ENCODE data around the gene SCAMP4. TPM values are rescaled to one million over a fixed set of nuclear protein-coding genes. Genes with fewer than 3 reads are reported as not detected.
A peak's percentile ranks its signal among the peaks of the same experiment; 100 is the strongest.

The SCAMP4 gene
- total RNA-seq, 1 experiment from 2014 or later, result 48.7 TPM

GRCh38 chr19:1859331-1859781, 45.8 kb upstream of the SCAMP4 start:
- intact Hi-C loops (cut with micrococcal nuclease), result no loop called here
- no peak for DNase-seq (ENCODE audit: unreplicated experiment)
- CTCF ChIA-PET, result no interaction called here
- H3K4me3 Mint-ChIP-seq (ENCODE audit: unreplicated experiment), result peak overlapping the region; percentile 80
- no peaks in the 10 kb centered on the region for H3K27me3 Mint-ChIP-seq (ENCODE audit: insufficient read depth, unreplicated experiment)
- peaks cover 2% of the 10 kb centered on the region for H3K36me3 Mint-ChIP-seq (ENCODE audit: insufficient read depth, unreplicated experiment)
- no peak for TF ChIP-seq CTCF (IDR thresholded peaks at IDR 0.05; ENCODE audit: unreplicated experiment)
- no TSS peak for BruUV-seq (replicated peaks)
- H3K27ac Mint-ChIP-seq (ENCODE audit: low read depth, unreplicated experiment), result peak overlapping the region; percentile 57
- POLR2A ChIA-PET, result interaction anchor here (1.6 kb wide), 1 partner anchor 16 kb away, joined by 5 read pairs; no protein-coding TSS in a partner anchor
- H3K4me1 Mint-ChIP-seq (ENCODE audit: insufficient read depth, unreplicated experiment), result peaks cover 5% of the 10 kb centered on the region
- no peaks in the 10 kb centered on the region for H3K9me3 Mint-ChIP-seq (ENCODE audit: unreplicated experiment)

- peaks cover 4% of the 10 kb centered on the region for H3K36me3 Mint-ChIP-seq (ENCODE audit: insufficient read depth, unreplicated experiment)
- no peaks in the 10 kb centered on the region for H3K9me3 Mint-ChIP-seq (ENCODE audit: unreplicated experiment)
- H3K27me3 Mint-ChIP-seq (ENCODE audit: insufficient read depth, unreplicated experiment), result no peaks in the 10 kb centered on the region
- H3K4me1 Mint-ChIP-seq (ENCODE audit: insufficient read depth, unreplicated experiment), result peaks cover 5% of the 10 kb centered on the region
- peak; percentile 64 for DNase-seq (ENCODE audit: unreplicated experiment)
- POLR2A ChIA-PET, result interaction anchor here (0.7 to 1.6 kb wide), 2 partner anchors 15 to 171 kb away, joined by 3 to 5 read pairs; no protein-coding TSS in a partner anchor
- TF ChIP-seq CTCF (IDR thresholded peaks at IDR 0.05; ENCODE audit: unreplicated experiment), result no peak
- CTCF ChIA-PET, result interaction anchor here (0.6 kb wide), 2 partner anchors 132 to 159 kb away, joined by 3 to 4 read pairs; no protein-coding TSS in a partner anchor
- peak overlapping the region; percentile 57 for H3K27ac Mint-ChIP-seq (ENCODE audit: low read depth, unreplicated experiment)
- H3K4me3 Mint-ChIP-seq (ENCODE audit: unreplicated experiment), result peak overlapping the region; percentile 80
- intact Hi-C loops (cut with micrococcal nuclease), result no loop called here
- no TSS peak for BruUV-seq (replicated peaks)
Observed at GRCh38 chr19:1860042-1860775, 45.0 kb upstream of the SCAMP4 start.

DNA sequence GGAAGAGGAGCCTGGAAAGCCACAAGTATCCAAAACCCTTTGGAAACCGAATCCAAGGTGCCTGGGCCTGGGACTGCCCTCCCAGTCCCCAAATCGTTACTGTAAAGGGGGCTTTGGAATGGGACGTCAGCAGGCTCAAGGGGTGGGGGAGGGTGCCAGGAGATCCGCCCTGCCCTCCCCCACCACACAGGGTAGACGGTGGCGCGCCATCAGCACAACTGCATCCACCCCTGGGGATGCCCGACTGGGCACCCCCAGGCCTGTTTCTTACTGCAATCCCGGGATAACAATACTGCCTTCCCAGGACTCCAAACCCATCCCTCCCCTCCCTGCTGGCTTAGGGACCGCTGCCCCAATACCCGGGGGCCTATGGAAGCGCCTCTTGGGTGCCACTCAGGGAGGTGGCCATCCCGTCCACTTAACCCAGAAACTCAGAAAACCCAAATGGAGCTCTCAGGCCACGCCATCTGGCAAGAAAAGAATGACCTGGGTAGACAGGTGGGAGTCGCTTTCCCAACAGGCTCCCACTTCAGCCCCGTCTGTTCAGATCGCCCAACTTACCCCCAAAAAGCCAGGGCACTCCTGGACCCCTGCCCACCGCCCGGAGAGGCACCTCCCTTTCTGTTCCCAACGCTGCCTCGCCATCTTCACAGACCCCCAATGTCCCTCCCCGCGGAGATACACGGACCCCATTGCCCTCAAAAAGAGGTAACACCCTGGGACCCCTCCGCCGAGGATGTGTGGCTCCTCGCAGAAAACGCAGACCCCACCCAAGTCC, 44.2 kb upstream of the SCAMP4 start:
- intact Hi-C loops (cut with micrococcal nuclease), result no loop called here
- Mint-ChIP-seq H3K27me3 (ENCODE audit: insufficient read depth, unreplicated experiment) (no peaks in the 10 kb centered on the region), H3K9me3 (ENCODE audit: unreplicated experiment) (no peaks in the 10 kb centered on the region), H3K4me3 (ENCODE audit: unreplicated experiment) (peak overlapping the region; percentile 80), H3K36me3 (ENCODE audit: insufficient read depth, unreplicated experiment) (peaks cover 4% of the 10 kb centered on the region), H3K27ac (ENCODE audit: low read depth, unreplicated experiment) (peak overlapping the region; percentile 57), H3K4me1 (ENCODE audit: insufficient read depth, unreplicated experiment) (peaks cover 5% of the 10 kb centered on the region)
- ChIA-PET POLR2A (interaction anchor here (0.7 to 1.6 kb wide), 2 partner anchors 15 to 171 kb away, joined by 3 to 5 read pairs; no protein-coding TSS in a partner anchor), CTCF (interaction anchor here (0.6 kb wide), 2 partner anchors 132 to 158 kb away, joined by 3 to 4 read pairs; no protein-coding TSS in a partner anchor)
- no peak for TF ChIP-seq CTCF (IDR thresholded peaks at IDR 0.05; ENCODE audit: unreplicated experiment)
- BruUV-seq (replicated peaks), result no TSS peak
- DNase-seq (ENCODE audit: unreplicated experiment), result peak; percentile 20

- peak; percentile 34 for DNase-seq (ENCODE audit: unreplicated experiment)
- H3K27me3 Mint-ChIP-seq (ENCODE audit: insufficient read depth, unreplicated experiment), result no peaks in the 10 kb centered on the region
- intact Hi-C loops (cut with micrococcal nuclease), result no loop called here
- no peaks in the 10 kb centered on the region for H3K9me3 Mint-ChIP-seq (ENCODE audit: unreplicated experiment)
- peak overlapping the region; percentile 57 for H3K27ac Mint-ChIP-seq (ENCODE audit: low read depth, unreplicated experiment)
- TF ChIP-seq CTCF (IDR thresholded peaks at IDR 0.05; ENCODE audit: unreplicated experiment), result no peak
- peak overlapping the region; percentile 80 for H3K4me3 Mint-ChIP-seq (ENCODE audit: unreplicated experiment)
- no TSS peak for BruUV-seq (replicated peaks)
- peaks cover 5% of the 10 kb centered on the region for H3K4me1 Mint-ChIP-seq (ENCODE audit: insufficient read depth, unreplicated experiment)
- ChIA-PET CTCF (no interaction called here), POLR2A (no interaction called here)
- H3K36me3 Mint-ChIP-seq (ENCODE audit: insufficient read depth, unreplicated experiment), result peaks cover 4% of the 10 kb centered on the region
Observed at GRCh38 chr19:1861599-1862031, 43.6 kb upstream of the SCAMP4 start.

Measured in MCF 10A (cell line).